ENCODE data around the gene HNRNPUL1. TPM values are rescaled to one million over a fixed set of nuclear protein-coding genes. Genes with fewer than 3 reads are reported as not detected.
A peak's percentile ranks its signal among the peaks of the same experiment; 100 is the strongest.
"Not testable (repeated sequence)": the region's sequence is repeated elsewhere in the genome, so short reads cannot be mapped to it uniquely, and the experiment has no call there.

The HNRNPUL1 gene
- total and polyA plus RNA-seq, 2 donors = 67.9 to 98.7 TPM

DNA sequence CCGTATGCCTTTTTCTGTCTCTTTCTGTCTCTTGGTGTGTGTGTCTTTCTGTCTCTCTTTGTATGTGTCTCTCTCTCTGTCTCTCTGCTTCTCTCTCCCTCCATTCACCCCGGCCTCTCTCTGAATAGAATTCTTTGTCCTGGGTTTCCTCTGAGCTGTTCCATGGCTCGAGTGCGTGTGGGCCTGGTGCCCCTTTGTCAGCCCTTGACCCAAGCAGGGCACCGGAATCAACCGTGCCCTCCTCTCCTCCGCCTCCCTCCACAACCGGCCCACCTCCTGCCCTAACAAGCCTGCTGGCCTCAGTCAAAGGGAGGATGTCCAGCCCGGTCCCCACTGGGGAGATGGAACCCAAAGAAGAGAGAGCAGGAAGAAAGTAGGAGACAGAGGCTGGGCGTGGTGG, 41.9 kb upstream of the HNRNPUL1 start:
- WGBS = 93% methylated on average over 10 of the region's 10 CpGs
- no peak overlapping the region for H3K27ac ChIP-seq (ENCODE audit: low read depth in 1 of 2, low read length in 1 of 2)

GRCh38 chr19:41223431-41224234, 40.5 kb upstream of the HNRNPUL1 start:
- no peak for DNase-seq (ENCODE audit: low read depth in 6 of 9, low spot score in 9 of 9)
- peaks cover 2 to 8% of the 10 kb centered on the region in 2 donors for H3K4me1 ChIP-seq (ENCODE audit: control insufficient read depth in 2 of 2, insufficient read depth in 2 of 2, low read length in 2 of 2)
- peaks cover 20 to 74% of the 10 kb centered on the region in 2 donors for H3K27me3 ChIP-seq (ENCODE audit: control insufficient read depth in 2 of 2, insufficient read depth in 1 of 2, low read length in 1 of 2)
- H3K4me3 ChIP-seq (ENCODE audit: low read length in 2 of 2) = no peak overlapping the region
- no peaks in the 10 kb centered on the region for H3K9me3 ChIP-seq (ENCODE audit: control insufficient read depth in 2 of 2, insufficient read depth in 1 of 2, low read length in 1 of 2)
- 81% methylated on average over 8 of the region's 8 CpGs for WGBS
- no peaks in the 10 kb centered on the region for H3K36me3 ChIP-seq (ENCODE audit: control insufficient read depth in 2 of 2, insufficient read depth in 2 of 2, low read length in 1 of 2)
- no peak overlapping the region for H3K27ac ChIP-seq (ENCODE audit: low read depth in 1 of 2, low read length in 1 of 2)

More for the DNA sequence above, 41.9 kb upstream of the HNRNPUL1 start:
- Histone ChIP-seq H3K27me3 (ENCODE audit: control insufficient read depth in 2 of 2, insufficient read depth in 1 of 2, low read length in 1 of 2) (peaks cover 20 to 83% of the 10 kb centered on the region in 2 donors), H3K9me3 (ENCODE audit: control insufficient read depth in 2 of 2, insufficient read depth in 1 of 2, low read length in 1 of 2) (no peaks in the 10 kb centered on the region), H3K36me3 (ENCODE audit: control insufficient read depth in 2 of 2, insufficient read depth in 2 of 2, low read length in 1 of 2) (no peaks in the 10 kb centered on the region), H3K4me3 (ENCODE audit: low read length in 2 of 2) (no peak overlapping the region), H3K4me1 (ENCODE audit: control insufficient read depth in 2 of 2, insufficient read depth in 2 of 2, low read length in 2 of 2) (peaks cover 2 to 6% of the 10 kb centered on the region in 2 donors)
- no peak for DNase-seq (ENCODE audit: low read depth in 6 of 9, low spot score in 9 of 9)

- no peak overlapping the region for H3K4me3 ChIP-seq (ENCODE audit: low read length in 2 of 2)
- H3K4me1 ChIP-seq (ENCODE audit: control insufficient read depth in 2 of 2, insufficient read depth in 2 of 2, low read length in 2 of 2) = peaks cover 2 to 8% of the 10 kb centered on the region in 2 donors
These were observed 39.5 kb upstream of the HNRNPUL1 start for GRCh38 chr19:41224632-41225031.

GRCh38 chr19:41225238-41226052, 38.7 kb upstream of the HNRNPUL1 start:
- no peaks in the 10 kb centered on the region for H3K36me3 ChIP-seq (ENCODE audit: control insufficient read depth in 2 of 2, insufficient read depth in 2 of 2, low read length in 1 of 2)
- H3K9me3 ChIP-seq (ENCODE audit: control insufficient read depth in 2 of 2, insufficient read depth in 1 of 2, low read length in 1 of 2) = no peaks in the 10 kb centered on the region
- no peak overlapping the region for H3K4me3 ChIP-seq (ENCODE audit: low read length in 2 of 2)
- DNase-seq (ENCODE audit: low read depth in 6 of 9, low spot score in 9 of 9) = peak in 1 of 9 donors; percentile 19
- H3K4me1 ChIP-seq (ENCODE audit: control insufficient read depth in 2 of 2, insufficient read depth in 2 of 2, low read length in 2 of 2) = peaks cover 2 to 8% of the 10 kb centered on the region in 2 donors
- 72% methylated on average over 29 of the region's 29 CpGs for WGBS
- H3K27me3 ChIP-seq (ENCODE audit: control insufficient read depth in 2 of 2, insufficient read depth in 1 of 2, low read length in 1 of 2) = peaks cover 15 to 55% of the 10 kb centered on the region in 2 donors
- H3K27ac ChIP-seq (ENCODE audit: low read depth in 1 of 2, low read length in 1 of 2) = peak overlapping the region; percentile 46 to 47

More at GRCh38 chr19:41224632-41225031, 39.5 kb upstream of the HNRNPUL1 start:
- 96% methylated on average over 7 of the region's 7 CpGs for WGBS
- Histone ChIP-seq H3K9me3 (ENCODE audit: control insufficient read depth in 2 of 2, insufficient read depth in 1 of 2, low read length in 1 of 2) (no peaks in the 10 kb centered on the region), H3K36me3 (ENCODE audit: control insufficient read depth in 2 of 2, insufficient read depth in 2 of 2, low read length in 1 of 2) (no peaks in the 10 kb centered on the region), H3K27ac (ENCODE audit: low read depth in 1 of 2, low read length in 1 of 2) (no peak overlapping the region), H3K27me3 (ENCODE audit: control insufficient read depth in 2 of 2, insufficient read depth in 1 of 2, low read length in 1 of 2) (peaks cover 15 to 64% of the 10 kb centered on the region in 2 donors)
- no peak for DNase-seq (ENCODE audit: low read depth in 6 of 9, low spot score in 9 of 9)

DNA sequence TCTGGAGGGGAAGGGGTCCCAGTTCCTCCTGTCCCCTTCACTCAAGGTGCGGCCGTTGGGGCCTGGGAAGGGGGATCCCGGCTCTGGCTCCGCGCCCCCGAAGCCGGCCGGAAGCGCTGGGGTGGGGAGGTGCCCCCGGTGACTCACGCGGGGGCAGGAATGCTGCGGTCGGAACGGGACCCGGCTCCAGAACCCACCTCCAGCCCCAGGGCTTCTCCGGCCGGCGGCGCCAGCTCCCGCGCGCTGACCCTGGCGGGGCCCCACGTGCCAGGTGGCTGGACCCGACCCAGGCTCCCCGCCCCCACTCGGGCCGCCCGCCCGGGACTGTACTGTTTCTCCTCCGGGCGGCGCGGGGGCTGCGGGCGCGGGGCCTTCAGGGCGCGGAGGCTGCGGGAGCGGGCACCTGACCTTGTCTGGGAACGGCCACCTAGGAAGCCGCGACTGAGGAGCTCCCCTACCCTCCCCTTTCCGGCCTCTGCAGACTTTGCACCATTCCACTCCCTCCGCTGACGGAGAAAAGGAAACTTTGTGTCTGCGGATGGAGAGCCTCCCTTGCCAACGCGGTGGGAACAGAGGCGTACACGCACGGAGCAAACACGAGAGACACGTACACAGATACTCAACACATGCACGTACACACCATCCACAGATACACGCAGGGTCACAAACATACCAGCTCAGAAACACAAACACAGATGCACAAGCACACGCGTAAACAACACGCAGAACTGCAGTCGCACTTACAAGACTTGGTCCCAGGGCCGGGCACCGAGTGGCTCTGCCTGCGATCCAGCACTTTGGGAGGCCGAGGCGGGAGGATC, 37.9 kb upstream of the HNRNPUL1 start:
- Histone ChIP-seq H3K9me3 (ENCODE audit: control insufficient read depth in 2 of 2, insufficient read depth in 1 of 2, low read length in 1 of 2) (no peaks in the 10 kb centered on the region), H3K27ac (ENCODE audit: low read depth in 1 of 2, low read length in 1 of 2) (peak overlapping the region; percentile 46 to 47), H3K4me3 (ENCODE audit: low read length in 2 of 2) (peak overlapping the region; percentile 20 to 28), H3K27me3 (ENCODE audit: control insufficient read depth in 2 of 2, insufficient read depth in 1 of 2, low read length in 1 of 2) (peaks cover 15 to 47% of the 10 kb centered on the region in 2 donors), H3K4me1 (ENCODE audit: control insufficient read depth in 2 of 2, insufficient read depth in 2 of 2, low read length in 2 of 2) (peaks cover 2 to 8% of the 10 kb centered on the region in 2 donors), H3K36me3 (ENCODE audit: control insufficient read depth in 2 of 2, insufficient read depth in 2 of 2, low read length in 1 of 2) (no peaks in the 10 kb centered on the region)
- peak in 2 of 9 donors; percentile 30 to 33 for DNase-seq (ENCODE audit: low read depth in 6 of 9, low spot score in 9 of 9)
- WGBS = 5% methylated on average over 67 of the region's 67 CpGs

- Histone ChIP-seq H3K9me3 (ENCODE audit: control insufficient read depth in 2 of 2, insufficient read depth in 1 of 2, low read length in 1 of 2) (no peaks in the 10 kb centered on the region), H3K27ac (ENCODE audit: low read depth in 1 of 2, low read length in 1 of 2) (no peak overlapping the region), H3K27me3 (ENCODE audit: control insufficient read depth in 2 of 2, insufficient read depth in 1 of 2, low read length in 1 of 2) (peaks cover 15 to 41% of the 10 kb centered on the region in 2 donors), H3K4me1 (ENCODE audit: control insufficient read depth in 2 of 2, insufficient read depth in 2 of 2, low read length in 2 of 2) (peaks cover 2 to 8% of the 10 kb centered on the region in 2 donors), H3K36me3 (ENCODE audit: control insufficient read depth in 2 of 2, insufficient read depth in 2 of 2, low read length in 1 of 2) (no peaks in the 10 kb centered on the region), H3K4me3 (ENCODE audit: low read length in 2 of 2) (peak overlapping the region in 1 of 2 donors; percentile 20)
- 69% methylated on average over 9 of the region's 9 CpGs for WGBS
- no peak for DNase-seq (ENCODE audit: low read depth in 6 of 9, low spot score in 9 of 9)
These were observed 37.2 kb upstream of the HNRNPUL1 start for GRCh38 chr19:41226874-41227390.

- 84% methylated on average over 3 of the region's 3 CpGs for WGBS
- Histone ChIP-seq H3K4me3 (ENCODE audit: low read length in 2 of 2) (no peak overlapping the region), H3K27me3 (ENCODE audit: control insufficient read depth in 2 of 2, insufficient read depth in 1 of 2, low read length in 1 of 2) (peaks cover 15 to 35% of the 10 kb centered on the region in 2 donors), H3K4me1 (ENCODE audit: control insufficient read depth in 2 of 2, insufficient read depth in 2 of 2, low read length in 2 of 2) (peaks cover 2 to 8% of the 10 kb centered on the region in 2 donors), H3K9me3 (ENCODE audit: control insufficient read depth in 2 of 2, insufficient read depth in 1 of 2, low read length in 1 of 2) (no peaks in the 10 kb centered on the region), H3K27ac (ENCODE audit: low read depth in 1 of 2, low read length in 1 of 2) (no peak overlapping the region), H3K36me3 (ENCODE audit: control insufficient read depth in 2 of 2, insufficient read depth in 2 of 2, low read length in 1 of 2) (no peaks in the 10 kb centered on the region)
- DNase-seq (ENCODE audit: low read depth in 6 of 9, low spot score in 9 of 9) = no peak
These were observed 35.7 kb upstream of the HNRNPUL1 start for GRCh38 chr19:41228486-41228885.

DNA sequence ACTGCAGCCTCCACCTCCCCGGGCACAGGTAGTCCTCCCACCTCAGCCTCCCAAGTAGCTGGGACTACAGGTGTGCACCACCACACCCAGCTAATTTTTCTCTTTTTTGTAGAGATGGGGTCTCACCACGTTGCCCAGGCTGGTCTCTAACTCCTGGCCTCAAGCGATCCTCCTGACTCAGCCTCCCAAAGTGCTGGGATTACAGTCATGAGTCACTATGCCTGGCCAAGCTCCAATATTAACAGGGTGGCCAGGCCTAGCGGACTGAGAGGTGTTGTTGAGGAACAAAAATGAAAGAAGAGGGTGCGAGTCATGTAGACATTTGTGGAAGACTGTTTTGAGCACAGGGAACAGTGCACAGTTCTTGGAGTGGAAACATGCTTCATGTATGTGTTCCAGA, 34.8 kb upstream of the HNRNPUL1 start:
- not testable (repeated sequence) for H3K27ac ChIP-seq (ENCODE audit: low read depth in 1 of 2, low read length in 1 of 2); DNase-seq (ENCODE audit: low read depth in 6 of 9, low spot score in 9 of 9); H3K4me3 ChIP-seq (ENCODE audit: low read length in 2 of 2); H3K4me1 ChIP-seq (ENCODE audit: control insufficient read depth in 2 of 2, insufficient read depth in 2 of 2, low read length in 2 of 2); H3K36me3 ChIP-seq (ENCODE audit: control insufficient read depth in 2 of 2, insufficient read depth in 2 of 2, low read length in 1 of 2); H3K9me3 ChIP-seq (ENCODE audit: control insufficient read depth in 2 of 2, insufficient read depth in 1 of 2, low read length in 1 of 2)
- peaks cover 15 to 30% of the 10 kb centered on the region in 2 donors for H3K27me3 ChIP-seq (ENCODE audit: control insufficient read depth in 2 of 2, insufficient read depth in 1 of 2, low read length in 1 of 2)
- 93% methylated on average over 5 of the region's 5 CpGs for WGBS

All from thymus (tissue), 11 donors.